IPS-11a (cell line): Measurements from ENCODE around the gene MICU2.
A peak's percentile ranks its signal among the peaks of the same experiment; 100 is the strongest.

Experiments
- H3K4me3 ChIP-seq: one replicate; pipeline ENCODE4 v1.5.1; 2013; ENCODE audit warnings: low read depth, low read length, control low read depth

Gene MICU2, protein sequence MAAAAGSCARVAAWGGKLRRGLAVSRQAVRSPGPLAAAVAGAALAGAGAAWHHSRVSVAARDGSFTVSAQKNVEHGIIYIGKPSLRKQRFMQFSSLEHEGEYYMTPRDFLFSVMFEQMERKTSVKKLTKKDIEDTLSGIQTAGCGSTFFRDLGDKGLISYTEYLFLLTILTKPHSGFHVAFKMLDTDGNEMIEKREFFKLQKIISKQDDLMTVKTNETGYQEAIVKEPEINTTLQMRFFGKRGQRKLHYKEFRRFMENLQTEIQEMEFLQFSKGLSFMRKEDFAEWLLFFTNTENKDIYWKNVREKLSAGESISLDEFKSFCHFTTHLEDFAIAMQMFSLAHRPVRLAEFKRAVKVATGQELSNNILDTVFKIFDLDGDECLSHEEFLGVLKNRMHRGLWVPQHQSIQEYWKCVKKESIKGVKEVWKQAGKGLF

DNA sequence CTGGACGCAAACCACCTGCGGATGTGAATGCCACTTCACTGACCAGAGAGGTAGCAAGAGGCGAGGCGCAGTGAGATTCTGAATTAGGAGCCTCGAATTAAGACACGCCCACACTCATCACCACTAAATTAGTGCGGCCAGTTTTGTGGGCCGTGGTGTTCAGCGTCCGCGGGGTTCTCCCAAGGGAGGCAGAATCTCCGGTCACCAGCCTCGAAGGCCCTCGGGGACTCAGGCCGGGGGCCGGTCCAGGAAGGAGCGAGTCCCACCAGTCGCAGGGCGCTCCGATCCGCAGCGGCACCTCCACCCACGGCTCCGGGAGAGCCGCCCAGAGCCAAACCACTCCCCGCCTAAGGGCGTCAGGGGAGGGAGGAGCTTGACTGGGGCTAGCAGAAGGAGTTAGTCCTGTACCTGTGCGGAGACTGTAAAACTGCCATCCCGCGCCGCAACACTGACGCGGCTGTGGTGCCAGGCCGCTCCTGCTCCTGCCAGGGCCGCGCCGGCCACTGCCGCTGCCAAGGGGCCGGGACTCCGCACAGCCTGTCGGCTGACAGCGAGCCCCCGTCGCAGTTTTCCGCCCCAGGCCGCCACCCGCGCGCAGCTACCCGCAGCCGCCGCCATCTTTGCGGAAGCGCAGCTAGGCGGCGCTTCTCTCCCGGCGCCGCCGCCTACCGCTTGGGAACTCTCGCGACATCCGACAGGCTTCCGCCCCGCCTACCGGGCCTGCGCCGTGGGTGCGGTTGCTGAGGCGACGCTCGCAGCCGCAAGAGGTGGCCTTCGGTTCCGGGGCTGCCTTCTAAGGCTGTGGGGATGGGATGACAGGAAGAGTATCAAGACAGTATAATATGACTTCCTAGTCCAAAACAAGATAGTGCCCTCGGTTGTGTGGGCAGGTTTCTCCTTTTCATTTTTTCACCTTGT, at the start of gene MICU2:
Gene MICU2 (minus strand): TSS at position 640 of the 918 bp plus-strand sequence. CDS start 22 bp downstream, at position 618.
- peak within 1 kb of the TSS; percentile 96 for H3K4me3 ChIP-seq

DNA sequence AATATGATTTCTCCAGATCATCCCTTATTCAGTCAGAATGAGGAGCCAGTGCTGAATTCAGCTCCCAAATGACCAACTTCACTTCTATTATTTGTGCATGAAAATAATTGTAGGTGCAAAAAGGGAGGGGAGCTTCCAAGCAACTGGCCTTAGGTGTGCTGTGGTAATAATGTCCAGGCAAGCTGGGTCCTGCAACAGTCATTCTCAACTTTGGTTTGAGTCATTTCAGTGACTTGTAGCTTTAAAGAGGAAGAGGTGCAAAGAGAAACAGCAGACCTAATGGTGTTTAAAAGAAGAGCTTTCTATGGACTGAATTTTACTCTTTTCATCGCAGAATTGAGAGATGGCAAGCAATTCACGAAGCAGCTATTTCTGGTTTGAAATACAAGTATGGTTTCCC, 37.7 kb upstream of the MICU2 start:
- no peak overlapping the region for H3K4me3 ChIP-seq

DNA sequence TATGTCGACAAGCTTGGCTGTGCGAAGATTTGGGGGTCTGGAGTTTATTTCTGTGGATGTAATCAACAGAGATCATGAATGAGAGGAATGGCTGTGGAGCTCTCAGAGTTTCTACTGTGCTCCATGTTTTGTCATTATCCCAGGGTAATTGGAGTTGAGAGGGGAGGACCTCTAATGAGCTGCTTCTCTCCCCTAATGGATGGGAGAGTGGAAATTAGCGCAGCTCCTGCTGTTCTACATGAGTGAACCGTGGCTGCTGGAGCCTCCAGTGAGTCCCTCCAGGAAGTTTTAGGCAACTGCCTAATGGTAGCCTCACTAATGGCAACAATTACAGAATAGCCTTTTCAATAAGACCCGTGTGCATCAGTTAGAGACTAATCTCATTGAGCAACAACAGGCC, 35.6 kb upstream of the MICU2 start:
- H3K4me3 ChIP-seq, result no peak overlapping the region

DNA sequence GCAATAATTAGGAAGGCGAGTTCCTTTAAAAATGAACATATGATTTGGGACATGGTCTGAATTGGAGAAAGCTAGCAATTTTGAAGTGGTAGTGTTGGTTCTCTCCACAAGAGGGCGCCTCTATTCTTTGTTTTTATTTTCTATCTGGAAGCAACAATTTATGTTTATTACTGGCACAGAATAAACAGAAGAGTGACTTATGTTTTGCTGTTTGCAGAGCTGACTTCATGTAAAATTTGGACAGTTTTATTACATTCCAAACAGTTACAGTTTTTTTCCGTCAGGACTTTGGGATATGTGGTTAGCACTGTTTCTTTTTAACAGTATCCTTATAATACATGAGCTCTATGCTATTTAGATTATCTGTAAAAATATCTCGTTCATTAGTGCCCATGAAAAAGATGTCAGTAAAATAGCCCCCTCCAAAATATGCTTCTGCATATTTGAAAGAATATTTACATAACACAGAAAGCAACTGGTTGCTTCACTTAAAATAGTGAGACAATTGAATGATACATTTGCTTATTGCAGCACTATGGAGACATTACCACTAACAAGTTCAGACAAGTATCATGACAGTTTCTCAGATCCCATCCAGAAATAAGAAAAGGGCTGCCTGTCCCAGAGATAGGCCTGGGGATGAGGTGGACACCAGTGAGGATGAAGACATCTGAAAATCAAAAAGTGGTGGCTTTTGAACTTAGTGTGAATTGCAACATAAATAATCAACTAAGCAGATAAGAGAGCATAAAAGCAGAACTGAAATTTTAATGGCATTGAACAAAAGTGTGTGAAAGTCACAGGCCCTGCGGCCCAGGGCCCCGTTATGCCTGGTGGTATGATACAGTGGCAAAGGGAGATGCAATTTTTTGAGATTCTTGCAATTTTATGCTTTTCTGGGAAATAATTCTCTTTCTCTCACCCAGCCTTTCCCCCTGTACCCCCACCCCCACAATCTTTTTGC, 34.6 kb upstream of the MICU2 start:
- H3K4me3 ChIP-seq, result no peak overlapping the region

- H3K4me3 ChIP-seq, result no peak overlapping the region
These were observed 33.3 kb upstream of the MICU2 start for GRCh38 chr13:21637296-21637695.

- no peak overlapping the region for H3K4me3 ChIP-seq
These were observed 32.7 kb upstream of the MICU2 start for GRCh38 chr13:21636656-21637055.

DNA sequence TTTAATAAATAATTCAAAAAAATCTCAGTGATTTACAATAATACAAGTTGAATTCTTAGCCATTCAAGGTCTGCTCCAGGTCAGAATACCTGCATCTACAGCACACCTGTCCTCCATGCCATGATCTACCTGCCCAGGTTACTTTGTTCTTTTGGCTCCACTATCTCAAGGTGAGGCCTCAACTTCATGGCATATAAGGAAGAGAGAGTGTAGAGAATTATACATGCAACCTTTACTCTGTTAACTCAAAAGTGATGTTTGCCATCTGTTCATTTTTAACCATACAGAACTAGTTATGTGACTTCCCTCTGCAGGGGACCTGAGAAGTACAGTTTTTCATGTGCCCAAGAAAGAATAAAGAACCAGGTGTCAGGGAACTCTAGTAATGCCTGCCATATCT, 28.2 kb upstream of the MICU2 start:
- H3K4me3 ChIP-seq, result no peak overlapping the region

DNA sequence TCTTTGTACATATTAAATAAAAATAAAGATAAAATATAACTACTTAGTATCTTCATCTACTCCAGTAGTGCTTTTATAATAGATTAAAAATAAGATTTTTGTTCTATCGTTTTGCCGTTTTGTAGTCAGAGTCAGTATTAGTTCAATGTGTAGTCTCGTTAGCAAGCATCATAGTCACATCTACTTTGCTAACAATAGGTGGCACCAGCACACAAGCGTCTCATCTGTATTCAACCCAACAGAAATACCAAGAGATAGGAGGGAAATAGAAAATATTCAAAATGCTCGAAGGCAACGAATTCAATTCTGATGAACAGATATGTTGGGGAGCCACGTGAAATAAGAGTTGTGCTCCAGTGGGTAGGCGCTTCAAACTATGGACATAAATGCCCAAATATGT, 21.4 kb upstream of the MICU2 start:
- H3K4me3 ChIP-seq, result no peak overlapping the region

DNA sequence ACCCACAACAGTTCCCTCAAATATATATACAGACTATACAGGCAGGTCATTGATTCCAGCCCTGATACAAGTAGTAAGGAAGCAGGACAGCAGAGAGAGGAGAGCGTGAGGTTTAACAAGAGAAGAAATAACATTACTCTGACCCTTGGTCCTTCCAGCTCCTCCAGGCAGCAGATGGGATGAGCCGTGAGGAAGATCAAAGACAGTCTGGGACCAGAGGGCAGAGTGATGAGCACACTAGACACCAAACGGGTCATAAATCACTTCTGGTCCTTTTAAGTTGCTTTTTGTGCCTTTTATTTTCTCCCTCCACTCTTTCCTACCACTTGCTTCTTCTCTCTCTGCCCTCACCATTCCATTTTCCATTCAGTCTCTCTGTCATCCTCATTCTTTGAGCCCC, 16.9 kb upstream of the MICU2 start:
- no peak overlapping the region for H3K4me3 ChIP-seq

- no peak overlapping the region for H3K4me3 ChIP-seq
These were observed 15.8 kb upstream of the MICU2 start for GRCh38 chr13:21619633-21620220.

- H3K4me3 ChIP-seq, result no peak overlapping the region
These were observed 12.9 kb upstream of the MICU2 start for GRCh38 chr13:21616880-21617279.

GRCh38 chr13:21616205-21616866, 12.4 kb upstream of the MICU2 start:
- no peak overlapping the region for H3K4me3 ChIP-seq

DNA sequence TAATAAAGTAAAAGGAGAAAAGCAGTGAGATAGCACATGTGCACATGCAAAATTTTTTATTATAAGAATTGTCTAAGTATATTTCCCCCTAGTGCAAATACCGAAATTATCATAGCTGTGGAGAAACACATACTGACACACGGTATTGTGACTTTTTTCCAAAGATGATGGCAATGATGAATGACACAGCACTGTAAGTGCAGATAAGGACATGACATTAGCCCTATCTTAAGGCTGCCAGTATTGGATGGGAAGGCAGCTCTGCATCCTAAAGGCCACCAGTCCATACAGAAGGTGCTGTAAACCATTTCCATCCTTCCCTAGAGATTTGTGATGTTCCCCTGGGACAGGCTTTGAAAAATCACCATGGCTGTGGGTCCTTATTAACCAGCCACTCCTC, 11.5 kb upstream of the MICU2 start:
- no peak overlapping the region for H3K4me3 ChIP-seq

DNA sequence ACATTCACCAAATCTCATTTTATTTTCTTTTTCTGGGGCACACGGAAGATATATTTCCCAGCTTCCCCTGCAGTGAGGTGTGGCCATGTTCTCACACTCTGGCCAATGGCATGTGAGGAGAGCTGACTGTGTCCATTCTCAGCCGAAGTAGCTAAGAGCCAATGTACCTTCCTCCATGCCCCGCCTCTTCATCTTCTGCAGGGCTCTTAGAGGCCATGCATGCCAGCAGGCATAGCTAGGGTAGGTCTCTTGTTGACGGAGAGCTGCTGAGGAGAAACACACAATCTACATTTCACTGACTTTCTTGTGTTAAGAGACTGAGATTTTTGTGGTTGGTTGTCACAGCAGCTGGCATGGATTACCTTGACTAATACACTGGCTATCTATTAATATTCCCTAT, 9.8 kb upstream of the MICU2 start:
- no peak overlapping the region for H3K4me3 ChIP-seq

DNA sequence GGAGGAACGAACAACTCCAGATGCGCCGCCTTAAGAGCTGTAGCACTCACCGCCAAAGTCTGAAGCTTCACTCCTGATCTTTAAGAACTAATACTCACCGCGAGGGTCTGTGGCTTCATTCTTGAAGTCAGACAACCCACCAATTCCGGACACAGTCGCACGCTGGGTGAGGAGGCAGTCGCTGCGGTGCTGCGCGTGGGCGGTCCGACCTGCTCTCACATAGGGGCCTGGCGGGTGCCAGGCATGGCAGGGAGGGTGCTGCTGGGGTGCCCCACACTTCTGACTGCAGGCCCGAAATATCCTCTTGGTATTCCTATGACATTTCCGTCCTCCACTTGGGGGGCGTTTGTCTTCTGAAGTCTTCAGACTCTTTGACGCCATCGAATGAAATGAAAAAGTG, 7.4 kb upstream of the MICU2 start:
- H3K4me3 ChIP-seq, result no peak overlapping the region

GRCh38 chr13:21610687-21611086, 6.7 kb upstream of the MICU2 start:
- no peak overlapping the region for H3K4me3 ChIP-seq

DNA sequence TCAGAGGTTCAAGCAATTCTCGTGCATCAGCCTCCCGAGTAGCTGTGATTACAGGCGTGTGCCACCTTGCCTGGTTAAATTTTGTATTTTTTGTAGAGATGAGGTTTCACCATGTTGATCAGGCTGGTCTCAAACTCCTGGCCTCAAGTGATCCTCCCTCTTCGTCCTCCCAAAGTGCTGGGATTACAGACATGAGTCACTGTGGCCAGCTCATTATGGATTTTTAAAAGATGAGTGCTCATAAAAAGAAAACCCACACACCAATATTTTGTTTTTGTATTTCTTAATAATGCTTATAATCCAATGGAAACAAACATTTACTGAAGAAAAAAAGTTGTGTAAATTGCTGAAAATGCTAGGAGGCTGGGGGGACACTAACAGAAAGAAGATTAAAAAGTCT, 5.0 kb upstream of the MICU2 start:
- no peak overlapping the region for H3K4me3 ChIP-seq

DNA sequence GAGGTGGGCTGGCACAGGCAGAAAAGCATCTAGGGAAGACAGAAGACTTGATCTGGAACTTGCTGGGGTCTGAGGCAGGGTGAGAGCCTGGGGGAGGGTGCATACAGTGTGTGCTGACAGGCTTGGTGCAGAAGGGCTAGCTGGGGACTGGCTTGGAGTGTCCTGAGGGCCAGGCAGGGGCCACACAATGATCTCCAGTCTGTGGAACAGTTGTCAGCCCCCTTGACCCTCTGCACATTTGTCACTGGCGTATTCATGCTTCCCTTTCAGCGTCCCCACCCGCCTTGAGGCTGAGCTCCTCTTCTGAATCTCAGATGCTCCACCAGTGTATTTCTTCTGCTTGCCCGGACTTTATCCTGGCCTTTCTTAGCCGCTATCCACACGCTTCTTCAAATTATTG, 2.8 kb upstream of the MICU2 start:
- no peak overlapping the region for H3K4me3 ChIP-seq

DNA sequence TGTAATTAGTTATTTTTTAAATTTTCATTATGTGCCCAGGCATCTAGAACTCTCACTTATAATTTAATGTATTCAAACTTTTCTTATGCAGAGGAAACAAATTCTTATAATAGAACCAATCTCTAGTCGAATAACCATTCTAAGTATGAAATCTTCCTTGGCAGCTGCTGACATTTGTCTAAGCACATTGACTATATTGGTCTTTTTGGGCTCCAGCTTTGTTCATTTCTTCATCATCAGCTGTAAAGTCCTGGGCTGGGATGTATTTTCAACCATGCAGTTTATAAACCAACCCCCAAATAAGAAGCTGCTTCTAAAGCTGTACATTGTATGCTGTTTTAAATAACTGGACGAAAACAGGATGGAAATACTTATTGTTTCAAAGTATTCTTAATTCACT, 2.3 kb upstream of the MICU2 start:
- H3K4me3 ChIP-seq, result no peak overlapping the region

DNA sequence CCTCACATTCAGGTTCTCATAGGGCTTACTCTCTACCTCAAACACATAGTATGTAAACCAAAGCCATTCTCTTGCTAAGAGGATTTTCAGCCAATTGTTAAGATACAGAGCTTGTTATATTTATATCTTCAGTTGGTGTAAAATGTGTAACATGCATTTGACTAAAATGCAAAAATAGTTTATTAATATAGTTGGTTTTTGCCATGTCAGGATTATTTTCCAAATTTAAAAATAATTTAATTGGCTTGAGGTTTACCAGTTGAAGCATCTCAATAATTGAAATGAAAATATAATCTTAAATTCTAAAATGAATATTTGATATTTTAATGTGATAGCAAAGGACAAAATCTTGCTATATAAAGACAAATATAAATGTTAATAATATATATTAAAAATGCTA, 7.2 kb downstream of the MICU2 start:
- no peak overlapping the region for H3K4me3 ChIP-seq
